Measurements from ENCODE around the gene COIL. TPM values are rescaled to one million over a fixed set of nuclear protein-coding genes. Genes with fewer than 3 reads are reported as not detected.

The COIL gene
- total RNA-seq, 1 experiment from 2014 or later = 22.9 TPM

GRCh38 chr17:56926270-56926669, 34.6 kb downstream of the COIL start:
- Histone ChIP-seq H4K20me1 (ENCODE audit: low read length) (no peaks in the 10 kb centered on the region), H2AFZ (ENCODE audit: low read length) (no peak overlapping the region), H3K27ac (ENCODE audit: low read length) (no peak overlapping the region), H3F3A (ENCODE audit: low read length, unreplicated experiment) (no peaks in the 10 kb centered on the region), H3K9me2 (replicated peaks; ENCODE audit: low read length) (no peaks in the 10 kb centered on the region), H3K9me3 (ENCODE audit: low read length) (peaks cover 27% of the 10 kb centered on the region), H3K79me2 (ENCODE audit: low read length) (no peaks in the 10 kb centered on the region), H3K36me3 (ENCODE audit: low read depth, low read length) (peaks cover 22% of the 10 kb centered on the region; the same call in 1 of the 2 replicates), H3K4me2 (ENCODE audit: low read length) (no peak overlapping the region), H3K4me3 (ENCODE audit: low read length) (no peak overlapping the region), H3K27me3 (ENCODE audit: low read length) (no peaks in the 10 kb centered on the region), H3K4me1 (ENCODE audit: insufficient read depth, low read length) (no peaks in the 10 kb centered on the region), H3K9ac (ENCODE audit: low read length) (no peak overlapping the region)
- ChIA-PET POLR2A (ENCODE audit: unreplicated experiment) (no interaction called here), CTCF (interaction anchor here (0.6 kb wide), 1 partner anchor 928 kb away, joined by 13 read pairs; no protein-coding TSS in a partner anchor)
- DNase-seq (no peak), ATAC-seq (no peak)
- intact Hi-C loops (cut with micrococcal nuclease) = no loop called here
- BruUV-seq (replicated peaks) = no TSS peak
- TF ChIP-seq EZH2phosphoT487 (IDR thresholded peaks at IDR 0.05; ENCODE audit: borderline replicate concordance, low read length) = no peak
- TF ChIP-seq EZH2 (IDR thresholded peaks at IDR 0.05; ENCODE audit: low read length, unreplicated experiment) = no peak
- TF ChIP-seq CTCF (conservative IDR thresholded peaks at IDR 0.05; ENCODE audit: low read depth, low read length) = no peak

GRCh38 chr17:56925088-56925487, 35.8 kb downstream of the COIL start:
- Histone ChIP-seq H2AFZ (ENCODE audit: low read length) (no peak overlapping the region), H3F3A (ENCODE audit: low read length, unreplicated experiment) (no peaks in the 10 kb centered on the region), H3K4me3 (ENCODE audit: low read length) (no peak overlapping the region), H4K20me1 (ENCODE audit: low read length) (no peaks in the 10 kb centered on the region), H3K79me2 (ENCODE audit: low read length) (no peaks in the 10 kb centered on the region), H3K9me3 (ENCODE audit: low read length) (peaks cover 15% of the 10 kb centered on the region), H3K4me2 (ENCODE audit: low read length) (no peak overlapping the region), H3K36me3 (ENCODE audit: low read depth, low read length) (peaks cover 11% of the 10 kb centered on the region; the same call in 1 of the 2 replicates), H3K27me3 (ENCODE audit: low read length) (no peaks in the 10 kb centered on the region), H3K27ac (ENCODE audit: low read length) (no peak overlapping the region), H3K9ac (ENCODE audit: low read length) (no peak overlapping the region), H3K9me2 (replicated peaks; ENCODE audit: low read length) (no peaks in the 10 kb centered on the region), H3K4me1 (ENCODE audit: insufficient read depth, low read length) (no peaks in the 10 kb centered on the region)
- BruUV-seq (replicated peaks) = no TSS peak
- TF ChIP-seq EZH2phosphoT487 (IDR thresholded peaks at IDR 0.05; ENCODE audit: borderline replicate concordance, low read length) (no peak), EZH2 (IDR thresholded peaks at IDR 0.05; ENCODE audit: low read length, unreplicated experiment) (no peak), CTCF (conservative IDR thresholded peaks at IDR 0.05; ENCODE audit: low read depth, low read length) (no peak)
- POLR2A ChIA-PET (ENCODE audit: unreplicated experiment) = no interaction called here
- DNase-seq (no peak), ATAC-seq (no peak)
- CTCF ChIA-PET = no interaction called here
- intact Hi-C loops (cut with micrococcal nuclease) = no loop called here

GRCh38 chr17:56919717-56920116, 41.1 kb downstream of the COIL start:
- H3K36me3 ChIP-seq (ENCODE audit: low read depth, low read length) = 0 out of 2 replicates have a peak, but pooled peaks cover 4% of the 10 kb centered on the region
- DNase-seq (no peak), ATAC-seq (no peak)
- CTCF ChIA-PET = no interaction called here
- H2AFZ ChIP-seq (ENCODE audit: low read length) = no peak overlapping the region
- no peak overlapping the region for H3K9ac ChIP-seq (ENCODE audit: low read length)
- intact Hi-C loops (cut with micrococcal nuclease) = no loop called here
- H3K79me2 ChIP-seq (ENCODE audit: low read length) = peaks cover 5% of the 10 kb centered on the region
- H3F3A ChIP-seq (ENCODE audit: low read length, unreplicated experiment) = peaks cover 9% of the 10 kb centered on the region
- H3K27me3 ChIP-seq (ENCODE audit: low read length) = no peaks in the 10 kb centered on the region
- peaks cover 8% of the 10 kb centered on the region; the same call in 1 of the 2 replicates for H3K9me3 ChIP-seq (ENCODE audit: low read length)
- no peaks in the 10 kb centered on the region for H3K9me2 ChIP-seq (replicated peaks; ENCODE audit: low read length)
- no peaks in the 10 kb centered on the region for H4K20me1 ChIP-seq (ENCODE audit: low read length)
- H3K4me2 ChIP-seq (ENCODE audit: low read length) = no peak overlapping the region
- H3K4me3 ChIP-seq (ENCODE audit: low read length) = no peak overlapping the region
- BruUV-seq (replicated peaks) = no TSS peak
- H3K27ac ChIP-seq (ENCODE audit: low read length) = no peak overlapping the region
- POLR2A ChIA-PET (ENCODE audit: unreplicated experiment) = no interaction called here
- TF ChIP-seq CTCF (conservative IDR thresholded peaks at IDR 0.05; ENCODE audit: low read depth, low read length) (no peak), EZH2phosphoT487 (IDR thresholded peaks at IDR 0.05; ENCODE audit: borderline replicate concordance, low read length) (no peak), EZH2 (IDR thresholded peaks at IDR 0.05; ENCODE audit: low read length, unreplicated experiment) (no peak)
- H3K4me1 ChIP-seq (ENCODE audit: insufficient read depth, low read length) = peaks cover 21% of the 10 kb centered on the region

Measured in PC-3 (cell line).